ENCODE results near the gene EIF3B.
A peak's percentile ranks its signal among the peaks of the same experiment; 100 is the strongest.

EIF3B gene

DNA sequence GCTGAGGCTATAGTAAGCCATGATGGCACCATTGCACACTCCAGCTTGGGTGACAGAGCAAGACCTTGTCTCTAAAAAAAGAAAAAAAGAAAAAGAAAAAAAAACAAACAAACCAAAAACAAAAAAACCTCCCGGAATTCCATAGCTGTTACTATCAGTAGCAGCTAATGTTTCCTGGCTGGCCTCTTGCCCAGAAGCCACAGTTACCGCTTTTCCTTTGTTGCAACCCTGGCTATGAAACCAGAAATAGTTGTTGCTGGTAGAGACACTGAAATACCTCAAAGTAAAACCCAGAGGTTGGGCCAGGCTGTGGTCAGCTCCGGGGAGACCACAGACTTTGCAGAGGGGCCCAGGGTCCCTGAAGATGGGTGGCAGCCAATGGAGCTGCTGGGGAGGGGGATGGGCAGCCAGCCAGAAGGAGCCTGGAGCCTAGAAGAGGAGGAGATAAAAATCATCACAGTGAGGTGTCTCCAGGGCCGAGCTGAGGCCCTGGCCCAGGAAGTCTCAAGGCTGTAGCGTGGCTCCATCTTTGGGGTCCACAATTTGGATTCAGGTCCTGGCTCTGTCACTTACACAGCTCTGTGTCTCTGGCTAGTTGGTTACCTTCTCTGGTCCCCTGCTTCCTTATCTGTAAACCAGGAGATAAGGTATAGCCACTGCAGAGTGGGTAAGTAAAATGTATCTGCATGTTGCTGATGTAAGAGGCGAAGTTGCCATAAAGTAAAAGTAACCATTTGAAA lies 45.4 kb downstream of the EIF3B start:
- Histone ChIP-seq H3K9ac (peak overlapping the region; percentile 72), H3K4me2 (peak overlapping the region; percentile 82), H3K36me3 (no peaks in the 10 kb centered on the region), H3K27ac (peak overlapping the region; percentile 72), H3K9me3 (no peaks in the 10 kb centered on the region), H3K27me3 (no peaks in the 10 kb centered on the region), H4K20me1 (peaks cover 14% of the 10 kb centered on the region), H3K4me3 (0 out of 2 replicates have a peak overlapping the region, but pooled peaks have one; percentile 19), H3K4me1 (peaks cover 79% of the 10 kb centered on the region)
- peak; percentile 90 for TF ChIP-seq Cebpa-rat (IDR thresholded peaks at IDR 0.05)

- peak overlapping the region; percentile 82 for H3K4me2 ChIP-seq
- no peak for TF ChIP-seq Cebpa-rat (IDR thresholded peaks at IDR 0.05)
- no peaks in the 10 kb centered on the region for H3K36me3 ChIP-seq
- no peaks in the 10 kb centered on the region; the same call in 1 of the 2 replicates for H3K27me3 ChIP-seq
- H3K9me3 ChIP-seq: no peaks in the 10 kb centered on the region
- peak overlapping the region; percentile 65 for H3K27ac ChIP-seq
- H4K20me1 ChIP-seq: peaks cover 22% of the 10 kb centered on the region
- H3K4me1 ChIP-seq: peaks cover 87% of the 10 kb centered on the region
- H3K9ac ChIP-seq: no peak overlapping the region; the same call in 1 of the 2 replicates
- H3K4me3 ChIP-seq: peak overlapping the region; percentile 86
Observed at GRCh38 chr7:2402687-2403013, 48.0 kb downstream of the EIF3B start.

- no peaks in the 10 kb centered on the region for H3K36me3 ChIP-seq
- no peak for TF ChIP-seq Cebpa-rat (IDR thresholded peaks at IDR 0.05)
- no peaks in the 10 kb centered on the region; the same call in 1 of the 2 replicates for H3K27me3 ChIP-seq
- peak within 1 kb of the TSS; percentile 98 for H3K4me2 ChIP-seq
- peak within 1 kb of the TSS; percentile 86 for H3K4me3 ChIP-seq
- peaks cover 26% of the 10 kb centered on the region for H4K20me1 ChIP-seq
- peaks cover 87% of the 10 kb centered on the region for H3K4me1 ChIP-seq
- H3K9ac ChIP-seq: peak within 1 kb of the TSS; percentile 89
- no peaks in the 10 kb centered on the region for H3K9me3 ChIP-seq
- peak within 1 kb of the TSS; percentile 88 for H3K27ac ChIP-seq
Observed at GRCh38 chr7:2403014-2403717, 48.5 kb downstream of the EIF3B start, which contains the start of gene CHST12. TSS of gene CHST12 (plus strand) at chr7:2403611. CDS start at chr7:2432640, 29,029 bp downstream.

GRCh38 chr7:2403718-2404648 lies 49.4 kb downstream of the EIF3B start:
- Histone ChIP-seq H3K27me3 (no peaks in the 10 kb centered on the region; the same call in 1 of the 2 replicates), H3K4me1 (peaks cover 87% of the 10 kb centered on the region), H3K9me3 (no peaks in the 10 kb centered on the region), H3K27ac (peak overlapping the region; percentile 88), H3K36me3 (no peaks in the 10 kb centered on the region), H3K9ac (peak overlapping the region; percentile 89), H3K4me2 (peak overlapping the region; percentile 98), H3K4me3 (peak overlapping the region; percentile 86), H4K20me1 (peaks cover 34% of the 10 kb centered on the region)
- no peak for TF ChIP-seq Cebpa-rat (IDR thresholded peaks at IDR 0.05)

GRCh38 chr7:2404714-2405119 lies 50.1 kb downstream of the EIF3B start:
- H3K9ac ChIP-seq: peak overlapping the region; percentile 89
- H3K4me1 ChIP-seq: peaks cover 87% of the 10 kb centered on the region
- peak overlapping the region; percentile 88; the same call in 1 of the 2 replicates for H3K27ac ChIP-seq
- peak overlapping the region; percentile 86 for H3K4me3 ChIP-seq
- H3K36me3 ChIP-seq: no peaks in the 10 kb centered on the region
- H4K20me1 ChIP-seq: peaks cover 41% of the 10 kb centered on the region
- peak overlapping the region; percentile 98 for H3K4me2 ChIP-seq
- TF ChIP-seq Cebpa-rat (IDR thresholded peaks at IDR 0.05): no peak
- no peaks in the 10 kb centered on the region; the same call in 1 of the 2 replicates for H3K27me3 ChIP-seq
- H3K9me3 ChIP-seq: no peaks in the 10 kb centered on the region

- H3K9ac ChIP-seq: peak overlapping the region; percentile 89
- H3K27ac ChIP-seq: peak overlapping the region; percentile 53; the same call in 1 of the 2 replicates
- peaks cover 43% of the 10 kb centered on the region for H4K20me1 ChIP-seq
- no peak for TF ChIP-seq Cebpa-rat (IDR thresholded peaks at IDR 0.05)
- peaks cover 87% of the 10 kb centered on the region for H3K4me1 ChIP-seq
- no peaks in the 10 kb centered on the region for H3K36me3 ChIP-seq
- H3K27me3 ChIP-seq: no peaks in the 10 kb centered on the region; the same call in 1 of the 2 replicates
- H3K4me2 ChIP-seq: peak overlapping the region; percentile 98
- no peaks in the 10 kb centered on the region for H3K9me3 ChIP-seq
- H3K4me3 ChIP-seq: peak overlapping the region; percentile 86
Observed at GRCh38 chr7:2405201-2405600, 50.6 kb downstream of the EIF3B start.

DNA sequence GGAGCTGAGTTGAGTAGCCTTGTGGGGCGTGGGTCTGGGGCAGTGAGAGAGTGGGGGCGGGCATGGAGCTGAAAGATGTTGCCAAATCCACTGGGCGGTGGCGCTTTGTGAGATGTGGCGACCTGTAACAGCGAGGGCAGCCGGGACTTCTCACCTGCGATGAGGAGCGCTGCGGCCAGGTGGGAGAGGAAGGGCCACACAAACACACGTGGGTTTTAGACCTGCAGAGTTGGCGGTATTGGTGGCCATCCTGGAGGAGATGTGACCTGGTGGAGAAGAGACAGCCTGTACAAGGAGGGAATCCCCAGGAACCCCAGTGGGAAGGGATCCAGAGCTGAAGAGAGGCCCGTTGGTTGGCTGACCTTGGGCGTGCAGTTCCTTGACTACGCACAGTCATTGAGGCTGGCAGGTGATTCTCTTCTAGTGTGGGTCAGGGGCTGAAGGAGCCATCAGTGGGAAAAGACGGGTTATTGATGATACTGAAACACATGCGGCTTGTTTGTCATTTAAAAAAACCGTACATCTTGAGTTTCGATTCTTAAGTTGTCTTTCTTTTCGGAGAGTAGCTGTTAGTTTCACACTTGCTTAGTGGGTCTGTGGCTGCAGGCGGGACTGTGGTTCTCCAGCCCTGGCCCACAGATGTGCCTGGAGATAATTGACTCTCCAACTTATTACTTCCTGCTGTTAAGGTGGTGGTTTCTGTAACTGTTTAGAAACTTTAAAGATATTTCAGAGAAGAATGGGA lies 51.1 kb downstream of the EIF3B start:
- Histone ChIP-seq H3K27ac (peak overlapping the region; percentile 53), H3K27me3 (no peaks in the 10 kb centered on the region; the same call in 1 of the 2 replicates), H3K36me3 (no peaks in the 10 kb centered on the region), H4K20me1 (peaks cover 49% of the 10 kb centered on the region), H3K4me2 (peak overlapping the region; percentile 98), H3K4me1 (peaks cover 87% of the 10 kb centered on the region), H3K4me3 (peak overlapping the region; percentile 86), H3K9ac (peak overlapping the region; percentile 89), H3K9me3 (no peaks in the 10 kb centered on the region)
- TF ChIP-seq Cebpa-rat (IDR thresholded peaks at IDR 0.05): no peak

DNA sequence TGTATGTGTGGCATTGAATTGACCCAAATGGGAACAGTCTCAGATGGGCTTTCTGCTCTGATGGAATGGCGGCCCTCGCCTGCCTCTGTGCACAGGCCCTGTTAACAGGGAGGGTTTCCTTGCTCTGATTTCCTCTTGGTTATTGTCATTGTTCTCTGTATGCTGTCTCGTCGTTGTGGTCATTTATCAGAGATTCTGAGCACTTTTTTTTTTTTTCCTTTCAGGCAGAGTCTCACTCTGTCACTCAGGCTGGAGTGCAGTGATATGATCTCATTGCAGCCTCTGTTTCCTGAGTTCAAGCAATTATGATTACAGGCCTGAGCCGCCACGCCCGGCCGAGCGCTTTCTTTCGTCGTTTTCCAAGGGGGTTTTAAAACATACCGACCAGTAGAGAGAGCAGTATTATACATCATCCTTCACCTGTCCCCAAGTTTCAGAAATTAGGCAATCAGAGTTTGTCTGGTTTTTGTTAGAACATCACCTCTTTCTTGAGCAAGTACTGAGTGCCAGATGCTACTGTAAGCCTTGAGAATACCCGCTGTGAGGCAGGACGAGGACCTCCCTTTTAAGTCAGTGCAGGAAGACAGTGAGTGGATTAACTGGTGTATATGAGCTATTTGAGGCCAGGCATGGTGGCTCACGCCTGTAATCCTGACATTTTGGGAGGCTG lies 55.3 kb downstream of the EIF3B start:
- 0 out of 2 replicates have a peak, but pooled peaks cover 7% of the 10 kb centered on the region for H3K36me3 ChIP-seq
- TF ChIP-seq Cebpa-rat (IDR thresholded peaks at IDR 0.05): no peak
- no peak overlapping the region for H3K4me3 ChIP-seq
- H3K9me3 ChIP-seq: no peaks in the 10 kb centered on the region
- H3K27ac ChIP-seq: peak overlapping the region; percentile 20
- peak overlapping the region; percentile 92 for H3K4me2 ChIP-seq
- peak overlapping the region; percentile 49 for H3K9ac ChIP-seq
- no peaks in the 10 kb centered on the region; the same call in 1 of the 2 replicates for H3K27me3 ChIP-seq
- H4K20me1 ChIP-seq: peaks cover 66% of the 10 kb centered on the region
- H3K4me1 ChIP-seq: peaks cover 82% of the 10 kb centered on the region

All from BLaER1 (cell line).